ENCODE measurements around the gene CAP1. TPM values are rescaled to one million over a fixed set of nuclear protein-coding genes. Genes with fewer than 3 reads are reported as not detected.
A peak's percentile ranks its signal among the peaks of the same experiment; 100 is the strongest.

Gene CAP1
- total and polyA plus RNA-seq, 2 of the 13 experiments (the other 11 are each of a cell fraction or from before 2014, with no cell fraction given), result 174 to 195 TPM

GRCh38 chr1:40040511-40041465 is at the start of gene CAP1 (continued):
- TF ChIP-seq MXD3 (CRISPR knock-in tag; IDR thresholded peaks at IDR 0.05) (peak; percentile 58; the same call in 1 of the 2 replicates), HOXA3 (CRISPR knock-in tag; IDR thresholded peaks at IDR 0.05) (peak; percentile 7; the same call in 1 of the 2 replicates), ZSCAN25 (CRISPR knock-in tag; IDR thresholded peaks at IDR 0.05) (no peak), ZSCAN9 (CRISPR knock-in tag; IDR thresholded peaks at IDR 0.05; ENCODE audit: borderline replicate concordance) (peak; percentile 72; the same call in 1 of the 2 replicates), HDAC6 (IDR thresholded peaks at IDR 0.05; ENCODE audit: low read depth, low read length) (no peak), ERF (CRISPR knock-in tag; IDR thresholded peaks at IDR 0.05) (peak; percentile 70), BCL6 (CRISPR knock-in tag; IDR thresholded peaks at IDR 0.05) (no peak; the same call in 1 of the 2 replicates), HNRNPLL (IDR thresholded peaks at IDR 0.05; ENCODE audit: low read depth, low read length, poor library complexity, severe bottlenecking) (peak; percentile 77), ZNF550 (CRISPR knock-in tag; IDR thresholded peaks at IDR 0.05; ENCODE audit: borderline replicate concordance) (no peak), ZNF652 (CRISPR knock-in tag; IDR thresholded peaks at IDR 0.05; ENCODE audit: borderline replicate concordance, low read depth) (0 out of 2 replicates have a peak, but pooled peaks have one; percentile 6), PATZ1 (CRISPR knock-in tag; IDR thresholded peaks at IDR 0.05) (peak; percentile 94), HMGXB4 (CRISPR knock-in tag; IDR thresholded peaks at IDR 0.05; ENCODE audit: borderline replicate concordance in 1 of 2, low read depth in 1 of 2) (peak in 1 of 2 experiments; percentile 34; a peak in 1 of 4 replicates), HNRNPL (IDR thresholded peaks at IDR 0.05; ENCODE audit: low read depth, low read length) (0 out of 2 replicates have a peak, but pooled peaks have one; percentile 35), ZNF784 (CRISPR knock-in tag; IDR thresholded peaks at IDR 0.05; ENCODE audit: borderline replicate concordance) (no peak), ZNF567 (CRISPR knock-in tag; IDR thresholded peaks at IDR 0.05; ENCODE audit: borderline replicate concordance) (no peak), ZSCAN29 (CRISPR knock-in tag; conservative IDR thresholded peaks at IDR 0.05) (no peak), SAFB2 (CRISPR knock-in tag; IDR thresholded peaks at IDR 0.05; ENCODE audit: borderline replicate concordance, low read depth) (no peak), GFI1 (CRISPR knock-in tag; IDR thresholded peaks at IDR 0.05; ENCODE audit: borderline replicate concordance) (no peak)
- TF ChIP-seq, protein P1, sequence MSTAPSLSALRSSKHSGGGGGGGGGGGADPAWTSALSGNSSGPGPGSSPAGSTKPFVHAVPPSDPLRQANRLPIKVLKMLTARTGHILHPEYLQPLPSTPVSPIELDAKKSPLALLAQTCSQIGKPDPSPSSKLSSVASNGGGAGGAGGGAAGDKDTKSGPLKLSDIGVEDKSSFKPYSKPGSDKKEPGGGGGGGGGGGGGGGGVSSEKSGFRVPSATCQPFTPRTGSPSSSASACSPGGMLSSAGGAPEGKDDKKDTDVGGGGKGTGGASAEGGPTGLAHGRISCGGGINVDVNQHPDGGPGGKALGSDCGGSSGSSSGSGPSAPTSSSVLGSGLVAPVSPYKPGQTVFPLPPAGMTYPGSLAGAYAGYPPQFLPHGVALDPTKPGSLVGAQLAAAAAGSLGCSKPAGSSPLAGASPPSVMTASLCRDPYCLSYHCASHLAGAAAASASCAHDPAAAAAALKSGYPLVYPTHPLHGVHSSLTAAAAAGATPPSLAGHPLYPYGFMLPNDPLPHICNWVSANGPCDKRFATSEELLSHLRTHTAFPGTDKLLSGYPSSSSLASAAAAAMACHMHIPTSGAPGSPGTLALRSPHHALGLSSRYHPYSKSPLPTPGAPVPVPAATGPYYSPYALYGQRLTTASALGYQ (CRISPR knock-in tag; IDR thresholded peaks at IDR 0.05), result no peak
